Uterus (tissue), 2 donors: ENCODE measurements around the gene UST.

Experiments used
- CTCF ChIP-seq, 4 experiments: fragments of 200-600 bp in 2 of 4; fragments of 450-650 bp in 2 of 4; sonication (generic) in 2 of 4; IDR thresholded peaks; one replicate each; pipeline ENCODE4 v1.5.1; 2016 to 2019; ENCODE audit warnings: antibody characterized with exemption in 4 of 4, mild to moderate bottlenecking in 2 of 4, moderate library complexity in 1 of 4
- POLR2A ChIP-seq, 2 donors: fragments of 450-650 bp; IDR thresholded peaks; one replicate each; pipeline ENCODE4 v1.6.1; 2016; ENCODE audit warnings: antibody characterized with exemption in 2 of 2, mild to moderate bottlenecking in 1 of 2, moderate library complexity in 1 of 2

GRCh38 chr6:148816117-148816516 lies 69.3 kb downstream of the UST start:
- TF ChIP-seq CTCF (IDR thresholded peaks at IDR 0.05) (no peak), POLR2A (IDR thresholded peaks at IDR 0.05) (no peak)
